ENCODE results near the gene MAPK13.
A peak's percentile ranks its signal among the peaks of the same experiment; 100 is the strongest.
"Not testable (repeated sequence)": the region's sequence is repeated elsewhere in the genome, so short reads cannot be mapped to it uniquely, and the experiment has no call there.

Gene MAPK13

GRCh38 chr6:36129941-36130666 is at the start of gene MAPK13:
Gene MAPK13, plus strand, starts transcription at chr6:36130513. Its CDS starts 70 bp downstream, at chr6:36130583.
- DNase-seq (ENCODE audit: low read depth in 2 of 2), result peak; percentile 46 to 66
- H3K4me3 ChIP-seq (replicated peaks in 1 of 2; ENCODE audit: low read depth in 2 of 2, low read length in 2 of 2), result peak within 1 kb of the TSS; percentile 37 to 45
- TF ChIP-seq, protein P1, sequence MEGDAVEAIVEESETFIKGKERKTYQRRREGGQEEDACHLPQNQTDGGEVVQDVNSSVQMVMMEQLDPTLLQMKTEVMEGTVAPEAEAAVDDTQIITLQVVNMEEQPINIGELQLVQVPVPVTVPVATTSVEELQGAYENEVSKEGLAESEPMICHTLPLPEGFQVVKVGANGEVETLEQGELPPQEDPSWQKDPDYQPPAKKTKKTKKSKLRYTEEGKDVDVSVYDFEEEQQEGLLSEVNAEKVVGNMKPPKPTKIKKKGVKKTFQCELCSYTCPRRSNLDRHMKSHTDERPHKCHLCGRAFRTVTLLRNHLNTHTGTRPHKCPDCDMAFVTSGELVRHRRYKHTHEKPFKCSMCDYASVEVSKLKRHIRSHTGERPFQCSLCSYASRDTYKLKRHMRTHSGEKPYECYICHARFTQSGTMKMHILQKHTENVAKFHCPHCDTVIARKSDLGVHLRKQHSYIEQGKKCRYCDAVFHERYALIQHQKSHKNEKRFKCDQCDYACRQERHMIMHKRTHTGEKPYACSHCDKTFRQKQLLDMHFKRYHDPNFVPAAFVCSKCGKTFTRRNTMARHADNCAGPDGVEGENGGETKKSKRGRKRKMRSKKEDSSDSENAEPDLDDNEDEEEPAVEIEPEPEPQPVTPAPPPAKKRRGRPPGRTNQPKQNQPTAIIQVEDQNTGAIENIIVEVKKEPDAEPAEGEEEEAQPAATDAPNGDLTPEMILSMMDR (IDR thresholded peaks at IDR 0.05; ENCODE audit: low read depth, low read length), result no peak

DNA sequence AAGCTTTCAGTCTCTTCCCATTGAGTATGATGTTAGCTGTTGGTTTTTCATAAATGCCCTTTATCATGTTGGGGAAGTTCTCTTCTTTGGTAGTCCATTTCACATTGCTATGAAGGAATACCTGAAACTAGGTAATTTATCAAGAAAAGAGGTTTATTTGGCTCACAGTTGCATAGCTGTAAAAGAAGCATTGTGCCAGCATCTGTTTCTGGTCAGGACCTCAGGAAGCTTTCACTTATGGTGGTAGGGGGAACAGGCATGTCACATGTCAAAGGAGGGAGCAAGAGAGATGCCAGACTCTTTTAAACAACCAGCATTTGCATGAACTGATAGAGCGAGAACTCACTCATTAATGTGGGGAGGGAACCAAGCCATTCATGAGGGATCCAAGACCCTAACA is 48.0 kb upstream of the MAPK13 start:
- DNase-seq (ENCODE audit: low read depth in 2 of 2), result no peak
- no peak overlapping the region for H3K4me3 ChIP-seq (replicated peaks in 1 of 2; ENCODE audit: low read depth in 2 of 2, low read length in 2 of 2)
- TF ChIP-seq, protein P1 (IDR thresholded peaks at IDR 0.05; ENCODE audit: low read depth, low read length), result no peak

GRCh38 chr6:36083446-36083845 is 46.9 kb upstream of the MAPK13 start:
- DNase-seq (ENCODE audit: low read depth in 2 of 2), result no peak
- no peak overlapping the region for H3K4me3 ChIP-seq (replicated peaks in 1 of 2; ENCODE audit: low read depth in 2 of 2, low read length in 2 of 2)
- TF ChIP-seq, protein P1 (IDR thresholded peaks at IDR 0.05; ENCODE audit: low read depth, low read length), result no peak

DNA sequence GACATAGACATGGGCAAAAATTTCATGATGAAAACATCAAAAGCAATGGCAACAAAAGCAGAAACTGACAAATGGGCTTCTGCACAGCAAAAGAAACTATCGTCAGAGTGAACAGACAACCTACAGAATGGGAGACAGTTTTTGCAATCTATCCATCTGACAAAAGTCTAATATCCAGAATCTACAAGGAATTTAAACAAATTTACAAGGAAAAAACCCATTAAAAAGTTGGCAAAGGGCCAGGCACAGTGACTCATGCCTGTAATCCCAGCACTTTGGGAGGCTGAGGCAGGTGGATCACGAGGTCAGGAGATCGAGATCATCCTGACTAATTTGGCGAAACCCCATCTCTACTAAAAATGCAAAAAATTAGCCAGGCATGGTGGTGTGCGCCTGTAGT is 42.1 kb upstream of the MAPK13 start:
- not testable (repeated sequence) for H3K4me3 ChIP-seq (replicated peaks in 1 of 2; ENCODE audit: low read depth in 2 of 2, low read length in 2 of 2)

GRCh38 chr6:36089048-36089447 is 41.3 kb upstream of the MAPK13 start:
- TF ChIP-seq, protein P1 (IDR thresholded peaks at IDR 0.05; ENCODE audit: low read depth, low read length), result no peak
- no peak overlapping the region for H3K4me3 ChIP-seq (replicated peaks in 1 of 2; ENCODE audit: low read depth in 2 of 2, low read length in 2 of 2)
- DNase-seq (ENCODE audit: low read depth in 2 of 2), result no peak

More for the DNA sequence above, 42.1 kb upstream of the MAPK13 start:
- DNase-seq (ENCODE audit: low read depth in 2 of 2), result peak in 1 of 2 donors; percentile 12

GRCh38 chr6:36094238-36094637 is 36.1 kb upstream of the MAPK13 start:
- DNase-seq (ENCODE audit: low read depth in 2 of 2), result no peak
- TF ChIP-seq, protein P1 (IDR thresholded peaks at IDR 0.05; ENCODE audit: low read depth, low read length), result no peak
- no peak overlapping the region for H3K4me3 ChIP-seq (replicated peaks in 1 of 2; ENCODE audit: low read depth in 2 of 2, low read length in 2 of 2)

DNA sequence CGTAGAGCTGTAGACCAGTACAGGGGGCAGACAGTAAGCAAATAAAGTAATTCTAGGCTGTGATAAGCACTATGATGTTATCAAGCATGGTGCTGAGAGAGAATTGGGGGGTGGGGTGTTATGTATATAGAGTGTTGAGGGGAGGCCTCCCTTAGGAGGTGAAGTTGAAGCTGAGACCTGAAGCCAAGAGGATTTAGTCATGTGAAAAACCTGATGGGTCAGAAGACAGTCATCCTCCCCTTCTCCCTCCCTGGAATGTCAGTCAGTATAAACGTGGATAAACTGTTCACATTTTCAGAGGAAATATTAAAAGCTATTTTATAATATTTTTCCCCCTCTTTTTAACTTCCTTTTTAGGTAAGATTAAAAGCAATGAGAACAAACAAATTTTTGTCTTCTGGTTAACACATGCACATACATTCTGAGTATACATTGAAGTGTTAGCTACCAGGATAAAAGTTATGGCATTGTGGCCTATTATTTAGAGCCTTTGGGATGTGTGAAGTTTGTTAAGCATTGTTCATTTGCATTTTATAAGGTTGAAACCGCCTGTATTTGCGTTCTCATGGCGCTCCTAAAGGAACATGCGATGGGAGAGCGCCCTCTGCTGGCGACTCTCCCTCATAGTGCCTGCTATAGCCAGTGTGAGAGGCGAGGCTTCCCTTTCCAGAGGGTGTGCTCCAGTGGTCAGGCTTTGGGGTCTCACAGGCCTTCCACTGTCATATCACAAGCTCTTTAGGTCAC is 35.4 kb upstream of the MAPK13 start:
- DNase-seq (ENCODE audit: low read depth in 2 of 2), result peak; percentile 81 to 84
- TF ChIP-seq, protein P1 (IDR thresholded peaks at IDR 0.05; ENCODE audit: low read depth, low read length), result peak; percentile 95
- H3K4me3 ChIP-seq (replicated peaks in 1 of 2; ENCODE audit: low read depth in 2 of 2, low read length in 2 of 2), result no peak overlapping the region

Data from cardiac fibroblast (primary cell).